Inflammatory macrophage treated with lipopolysaccharide for 4 hours (primary cell): ENCODE results near the gene TCF4.

Source experiments
- DNase-seq: peaks from one replicate; pipeline ENCODE4 v3.0.0-alpha.2; 2020

TCF4 gene

DNA sequence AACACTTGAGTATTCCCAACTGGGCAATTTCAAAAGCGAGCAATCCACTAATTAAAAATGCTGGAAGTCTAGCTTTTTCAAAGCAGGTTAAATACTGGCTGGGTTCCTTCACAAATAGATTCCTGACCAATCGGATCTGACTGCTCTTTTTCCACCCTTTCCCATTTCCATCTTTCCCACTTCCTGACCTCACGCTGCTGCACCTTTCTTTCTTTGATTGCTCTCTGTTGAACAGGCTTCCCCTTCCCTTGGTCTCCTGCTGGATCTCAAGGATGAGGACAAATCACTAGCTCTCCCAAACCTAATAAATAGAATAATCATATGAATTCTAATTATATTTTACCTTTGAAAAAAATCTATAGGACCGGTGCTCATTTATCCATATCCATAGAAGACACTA lies 121.2 kb downstream of the TCF4 start:
- DNase-seq: no peak

DNA sequence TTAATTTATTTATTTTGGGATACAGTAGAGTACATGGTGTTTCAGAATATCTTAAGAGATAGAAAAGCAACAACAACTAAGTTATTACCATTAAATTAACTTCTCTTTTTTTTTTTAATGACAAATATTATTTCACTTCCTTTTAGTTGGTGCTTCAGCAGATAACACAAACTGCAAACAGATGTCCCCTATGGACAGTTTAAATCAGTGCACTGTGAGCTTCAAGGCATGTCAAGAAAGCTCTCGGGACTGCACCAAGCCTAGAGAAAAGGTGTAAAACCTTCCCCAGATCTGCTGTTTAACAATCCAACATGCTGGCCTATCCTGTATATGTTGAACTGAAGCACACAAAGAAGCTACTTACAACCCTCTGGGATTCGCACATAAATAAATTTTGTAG lies 122.7 kb downstream of the TCF4 start:
- peak; percentile 9 for DNase-seq

GRCh38 chr18:55464581-55464980 lies 123.4 kb downstream of the TCF4 start:
- DNase-seq: no peak

DNA sequence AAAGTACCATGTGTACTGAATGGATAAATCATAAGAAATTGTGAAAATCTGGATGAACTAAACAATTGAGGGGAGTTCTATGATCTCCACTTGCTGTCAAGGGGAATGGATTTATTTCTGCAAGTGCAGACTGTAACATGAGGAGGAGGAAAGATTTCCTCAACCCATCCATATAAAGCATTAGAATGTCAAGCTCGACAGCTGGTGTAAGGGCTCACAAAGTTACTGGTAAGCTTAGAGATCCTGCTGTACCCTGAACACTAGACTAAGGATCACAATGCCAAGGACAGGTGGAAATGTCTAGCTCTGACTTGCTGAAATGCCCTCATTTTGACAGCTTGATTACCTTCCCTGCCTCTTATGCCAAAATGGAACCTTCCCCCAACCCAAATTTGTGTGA lies 125.3 kb downstream of the TCF4 start:
- no peak for DNase-seq

DNA sequence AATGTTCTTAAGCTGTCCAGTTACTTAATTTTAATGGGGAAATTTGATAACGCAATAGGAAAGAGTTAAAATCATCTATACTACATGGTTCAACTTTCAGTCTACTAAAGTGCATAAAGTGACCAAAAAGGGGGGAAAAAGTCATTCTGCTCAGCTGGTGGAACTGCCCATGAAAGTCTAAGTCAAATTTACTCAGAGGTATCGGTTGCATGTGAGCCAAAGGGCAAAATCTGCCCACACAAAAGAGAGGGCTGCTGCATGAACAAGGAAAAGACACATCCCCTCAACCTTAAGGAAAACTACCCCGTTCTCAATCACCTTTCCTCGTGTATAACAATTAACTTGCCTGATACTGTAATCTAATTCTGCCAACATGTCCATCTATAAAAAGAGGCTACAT lies 126.1 kb downstream of the TCF4 start:
- no peak for DNase-seq

- no peak for DNase-seq
Observed at GRCh38 chr18:55458456-55459203, 129.4 kb downstream of the TCF4 start.

GRCh38 chr18:55457028-55457427 lies 131.0 kb downstream of the TCF4 start:
- DNase-seq: no peak

GRCh38 chr18:55455938-55456337 lies 132.1 kb downstream of the TCF4 start:
- DNase-seq: no peak

DNA sequence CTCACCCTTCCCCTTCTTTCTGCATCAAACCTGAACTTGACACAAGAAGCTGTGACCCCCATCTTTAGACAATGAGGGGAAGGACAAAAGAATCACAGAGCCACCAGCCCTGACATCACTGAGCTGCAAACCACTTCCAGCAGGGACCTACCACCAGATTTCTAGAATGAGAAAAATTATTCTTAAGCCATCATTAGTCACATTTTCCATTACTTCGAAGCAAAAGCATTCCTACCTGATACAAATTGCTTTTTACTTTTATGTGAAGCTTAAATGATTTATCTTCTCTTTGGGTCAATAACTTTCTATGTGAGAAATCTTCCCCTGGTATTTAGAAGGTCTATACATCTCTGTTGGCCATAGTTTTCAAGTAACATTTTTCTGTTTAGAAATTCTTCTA lies 134.8 kb downstream of the TCF4 start:
- no peak for DNase-seq

GRCh38 chr18:55452123-55452611 lies 135.8 kb downstream of the TCF4 start:
- DNase-seq: no peak

DNA sequence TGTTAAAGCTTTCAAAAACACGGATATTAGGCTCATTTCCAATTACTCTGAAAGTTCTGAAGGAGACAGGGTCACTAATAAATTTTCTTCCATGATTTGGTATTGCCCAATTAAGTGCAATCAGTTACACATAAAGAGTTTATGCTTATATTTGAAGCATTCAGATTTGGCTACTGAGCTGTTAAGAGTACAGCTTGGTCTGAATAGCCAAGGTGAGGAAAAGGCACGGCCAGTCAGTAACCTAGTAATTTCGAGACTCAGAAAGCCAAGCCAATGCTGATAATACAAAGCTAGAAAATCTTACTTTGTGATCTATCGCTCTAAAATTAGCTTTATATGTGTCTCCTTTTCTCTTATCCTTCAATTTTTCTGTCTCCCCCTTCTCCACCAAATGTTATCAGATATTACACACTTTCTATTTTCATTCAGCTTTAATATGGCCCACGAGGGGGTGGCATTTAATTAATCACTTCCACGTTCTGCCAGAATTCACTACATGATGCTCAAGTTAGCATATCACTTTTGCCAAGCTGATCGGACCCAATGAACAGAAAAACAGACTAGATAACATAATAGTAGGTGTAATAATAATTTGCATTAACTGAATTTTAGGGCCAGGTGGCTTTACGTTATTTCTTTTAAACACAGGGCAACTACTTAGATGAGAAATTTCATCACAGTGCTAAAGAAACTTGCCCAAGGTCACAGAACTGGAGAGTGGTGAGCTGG lies 138.4 kb downstream of the TCF4 start:
- DNase-seq: no peak

GRCh38 chr18:55448420-55448819 lies 139.6 kb downstream of the TCF4 start:
- no peak for DNase-seq

DNA sequence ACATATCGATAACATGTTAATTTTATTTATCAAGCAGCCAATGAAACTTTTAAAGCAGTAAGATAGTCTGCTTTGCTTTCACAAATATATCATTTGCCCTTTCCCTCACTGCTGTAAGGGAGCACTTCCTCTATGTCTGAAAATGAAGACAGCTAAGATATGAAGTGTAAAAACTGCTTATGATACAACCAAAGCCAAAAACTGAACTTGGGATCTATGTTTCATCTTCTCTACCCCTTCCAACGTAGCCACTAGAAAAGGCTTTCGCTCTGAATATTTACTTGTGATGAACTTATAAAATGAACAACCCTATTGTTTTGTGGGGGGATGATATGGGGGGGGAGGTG lies 140.3 kb downstream of the TCF4 start:
- DNase-seq: no peak

DNA sequence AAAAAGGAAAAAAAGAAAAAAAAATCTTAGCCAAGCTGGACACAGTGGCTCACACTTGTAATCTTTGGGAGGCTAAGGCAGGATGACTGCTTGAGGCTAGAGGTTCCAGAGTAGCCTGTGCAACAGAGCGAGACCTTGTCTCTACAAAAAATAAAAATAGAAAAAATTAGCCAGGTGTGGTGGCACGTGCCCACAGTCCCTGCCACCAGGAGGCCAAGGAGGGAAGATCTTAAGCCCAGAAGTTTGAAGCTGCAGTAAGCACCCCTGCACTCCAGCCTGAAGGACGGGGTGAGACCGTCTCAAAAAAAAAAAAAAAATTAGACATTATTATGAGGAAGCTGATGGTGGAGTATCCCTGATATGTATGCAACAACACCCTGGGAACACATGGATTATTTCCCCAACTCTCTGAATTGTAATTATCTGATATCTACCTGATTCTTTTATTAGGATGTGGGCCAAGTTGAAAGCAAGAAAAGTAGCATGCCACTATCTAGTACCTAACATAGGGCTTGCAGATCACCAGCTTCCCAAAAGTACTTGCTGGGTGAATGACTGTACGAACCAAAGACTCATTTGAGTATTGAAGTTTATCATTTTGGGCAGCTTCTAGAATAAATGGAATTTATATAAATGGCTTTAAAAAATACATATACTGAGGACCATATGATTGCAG lies 140.9 kb downstream of the TCF4 start:
- no peak for DNase-seq

GRCh38 chr18:55444536-55444935 lies 143.5 kb downstream of the TCF4 start:
- no peak for DNase-seq

DNA sequence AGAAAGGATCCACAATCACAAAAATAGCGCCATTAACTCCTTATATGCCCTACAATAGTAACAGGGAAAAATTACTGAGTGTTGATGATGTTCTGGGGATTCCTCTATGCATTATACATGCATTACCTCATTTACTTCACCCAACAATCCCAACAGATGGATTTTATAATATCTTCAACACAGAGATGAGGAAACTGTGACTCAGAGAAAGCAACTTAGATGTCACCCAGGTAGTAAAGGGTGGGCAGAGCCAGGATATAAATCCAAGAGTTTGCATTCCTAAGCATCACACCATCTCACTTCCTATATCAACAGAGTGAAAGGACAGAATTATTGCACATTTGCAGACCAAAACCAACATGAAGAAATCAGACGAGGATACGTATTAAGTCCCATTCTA lies 144.2 kb downstream of the TCF4 start:
- DNase-seq: no peak

DNA sequence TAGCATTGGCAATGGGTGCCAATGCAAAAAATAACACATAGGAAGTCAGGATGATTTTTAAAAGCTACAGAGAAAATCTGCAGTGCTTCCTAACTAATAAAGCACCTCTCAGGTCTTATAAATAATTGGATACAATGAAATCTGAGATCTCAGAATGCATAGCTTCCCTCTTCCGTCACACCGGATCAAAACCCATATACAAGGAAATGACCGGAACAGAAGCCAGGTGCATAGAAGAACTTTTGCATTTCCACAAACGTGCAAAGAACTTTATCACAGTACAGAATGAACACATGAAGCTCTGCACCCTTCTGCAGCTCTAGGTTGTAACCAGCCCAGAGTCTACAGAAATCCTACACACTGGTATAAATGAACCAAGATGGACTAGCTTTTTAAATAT lies 145.4 kb downstream of the TCF4 start:
- no peak for DNase-seq

GRCh38 chr18:55440988-55441387 lies 147.0 kb downstream of the TCF4 start:
- no peak for DNase-seq

DNA sequence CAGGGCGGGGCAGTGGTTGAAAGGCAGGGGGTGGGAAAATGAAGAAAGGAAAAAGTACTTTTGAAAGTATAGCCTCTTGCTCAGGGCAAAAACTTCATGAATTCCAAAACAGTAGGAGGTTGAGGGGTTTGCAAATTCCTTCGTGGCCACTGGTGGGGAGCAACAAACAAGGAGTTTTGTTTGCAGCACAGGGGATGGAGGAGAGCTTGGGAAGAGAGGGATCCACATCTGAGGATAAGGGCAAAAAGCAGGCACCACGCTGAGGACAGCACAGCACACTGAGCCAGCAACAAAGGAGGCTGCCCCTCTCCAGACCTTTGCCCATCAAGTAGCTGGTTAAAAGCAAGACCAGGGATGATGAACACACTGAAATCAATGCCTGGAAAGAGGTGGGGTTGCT lies 148.9 kb downstream of the TCF4 start:
- no peak for DNase-seq

DNA sequence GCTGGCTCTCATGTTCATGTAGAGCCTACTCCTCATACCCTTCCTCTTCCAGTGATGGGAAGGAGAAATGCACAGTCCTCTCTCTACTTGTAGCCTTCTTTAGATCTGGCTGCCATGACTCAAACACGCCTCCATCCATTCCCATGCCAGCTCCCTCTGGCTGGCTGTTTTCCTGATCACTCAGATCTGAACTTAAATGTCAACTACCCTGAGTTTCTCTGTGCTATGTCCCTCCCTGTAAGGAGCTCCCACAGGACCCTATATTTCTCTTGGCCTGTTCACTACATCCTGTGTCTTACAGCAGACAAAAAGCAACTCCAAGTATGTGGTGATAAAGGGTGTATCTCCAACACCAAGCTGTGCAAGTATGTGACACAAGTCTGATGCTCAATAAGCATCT lies 152.4 kb downstream of the TCF4 start:
- no peak for DNase-seq

DNA sequence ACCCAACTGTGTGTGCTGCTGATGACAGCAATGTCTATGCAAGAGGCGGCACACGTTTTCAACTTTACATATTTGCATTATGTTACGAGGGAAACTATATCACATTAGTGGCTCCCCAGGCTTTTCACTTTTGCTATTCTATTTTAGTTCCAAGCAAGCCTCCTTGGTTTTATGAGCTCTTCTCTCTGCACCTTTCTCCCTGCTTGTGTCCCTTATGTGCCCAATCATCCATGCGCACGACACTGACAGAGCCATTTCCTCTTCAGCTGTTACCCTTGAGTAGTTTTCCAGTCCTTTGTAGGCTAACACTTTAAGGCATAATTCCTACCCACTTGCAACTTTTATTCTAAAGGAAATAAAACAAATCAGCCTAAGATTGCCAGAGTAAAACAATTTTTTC lies 154.3 kb downstream of the TCF4 start:
- no peak for DNase-seq

DNA sequence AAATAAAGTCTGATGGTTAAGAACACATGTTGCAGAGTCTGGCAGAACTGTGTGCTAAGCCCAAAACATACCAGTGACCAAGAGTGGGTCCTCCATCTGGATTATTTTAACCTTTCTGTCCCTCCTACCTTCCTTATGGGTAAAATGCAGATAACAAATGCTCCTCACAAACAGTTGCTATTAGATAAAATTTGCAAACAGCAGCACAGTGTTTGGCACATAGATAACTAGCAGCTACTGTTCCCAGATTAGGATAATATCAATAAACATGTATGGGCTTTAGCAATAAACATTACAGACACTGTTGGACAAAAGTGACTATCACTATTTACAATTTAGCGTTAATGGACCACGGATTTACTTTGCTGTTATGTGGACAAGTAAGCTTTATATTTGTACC lies 154.9 kb downstream of the TCF4 start:
- no peak for DNase-seq

GRCh38 chr18:55432307-55433040 lies 155.5 kb downstream of the TCF4 start:
- no peak for DNase-seq
